Upper lobe of right lung (tissue), 1 donor: ENCODE measurements around the gene SUPT5H. TPM values are rescaled to one million over a fixed set of nuclear protein-coding genes. Genes with fewer than 3 reads are reported as not detected.
A peak's percentile ranks its signal among the peaks of the same experiment; 100 is the strongest.

Experiments used
- ATAC-seq: fragments of 200-7000 bp; cut with Tn5 transposase; one replicate; pipeline ENCODE4 v1.9.1; 2020; ENCODE audit warnings: mild to moderate bottlenecking, moderate library complexity
- DNase-seq: peaks from one replicate; pipeline ENCODE4 v3.0.0-alpha.2; 2020
- H3K27ac ChIP-seq: fragments of 200-600 bp; one replicate; pipeline ENCODE4 v1.8.0; 2022
- H3K27me3 ChIP-seq: fragments of 200-600 bp; one replicate; pipeline ENCODE4 v1.8.0; 2022; ENCODE audit warnings: mild to moderate bottlenecking
- H3K36me3 ChIP-seq: fragments of 200-600 bp; one replicate; pipeline ENCODE4 v1.8.0; 2022
- H3K4me1 ChIP-seq: fragments of 200-600 bp; one replicate; pipeline ENCODE4 v1.8.0; 2022
- H3K4me3 ChIP-seq: fragments of 200-600 bp; one replicate; pipeline ENCODE4 v1.8.0; 2022; ENCODE audit warnings: mild to moderate bottlenecking
- H3K9me3 ChIP-seq: fragments of 200-600 bp; one replicate; pipeline ENCODE4 v1.8.0; 2022
- CTCF ChIP-seq: fragments of 200-600 bp; IDR thresholded peaks from one replicate; pipeline ENCODE4 v1.8.0; 2022; ENCODE audit warnings: antibody characterized with exemption
- intact Hi-C: fragments of 100-400 bp; cut with DNase I; formaldehyde crosslinking; loops from one replicate; pipeline ENCODE4 v1.11.0; 2022
- total RNA-seq: library from RNA; stranded (reverse); fragmentation: NEBNext Ultra II Directional; extraction: Animal tissue kit (Norgen Biotek cat#: 25700); gene quantifications from one replicate; pipeline ENCODE4 v1.2.1, GENCODE V29; 2021
- donor health status: DM: no; HTN: yes; CAD: no; lungs with severe emphysema.

Gene SUPT5H
- total RNA-seq, 1 donor from 2014 or later = 98.4 TPM

GRCh38 chr19:39516270-39516669 is 70.9 kb downstream of the SUPT5H start:
- TF ChIP-seq CTCF = no peak
- ATAC-seq (peak; percentile 28), DNase-seq (no peak)
- Histone ChIP-seq H3K36me3 (no peaks in the 10 kb centered on the region), H3K27ac (no peak overlapping the region), H3K9me3 (no peaks in the 10 kb centered on the region), H3K4me1 (peaks cover 14% of the 10 kb centered on the region), H3K4me3 (no peak overlapping the region), H3K27me3 (peaks cover 64% of the 10 kb centered on the region)
- intact Hi-C loops = no loop called here

GRCh38 chr19:39517432-39517831 is 72.0 kb downstream of the SUPT5H start:
- intact Hi-C loops = no loop called here

GRCh38 chr19:39518458-39518857 is 73.1 kb downstream of the SUPT5H start:
- ATAC-seq (no peak), DNase-seq (no peak)
- H3K27ac ChIP-seq = no peak overlapping the region
- no peak overlapping the region for H3K4me3 ChIP-seq
- no peaks in the 10 kb centered on the region for H3K36me3 ChIP-seq
- H3K9me3 ChIP-seq = no peaks in the 10 kb centered on the region
- H3K27me3 ChIP-seq = peaks cover 48% of the 10 kb centered on the region
- H3K4me1 ChIP-seq = peaks cover 14% of the 10 kb centered on the region
- no peak for TF ChIP-seq CTCF
- intact Hi-C loops = no loop called here

More at GRCh38 chr19:39517432-39517831, 72.0 kb downstream of the SUPT5H start:
- Histone ChIP-seq H3K27ac (no peak overlapping the region), H3K4me3 (no peak overlapping the region), H3K36me3 (no peaks in the 10 kb centered on the region), H3K27me3 (peaks cover 59% of the 10 kb centered on the region), H3K9me3 (no peaks in the 10 kb centered on the region), H3K4me1 (peaks cover 14% of the 10 kb centered on the region)
- DNase-seq (no peak), ATAC-seq (no peak)
- no peak for TF ChIP-seq CTCF

- ATAC-seq (no peak), DNase-seq (no peak)
- Histone ChIP-seq H3K4me3 (no peak overlapping the region), H3K4me1 (peaks cover 14% of the 10 kb centered on the region), H3K36me3 (no peaks in the 10 kb centered on the region), H3K27ac (no peak overlapping the region), H3K27me3 (peaks cover 43% of the 10 kb centered on the region), H3K9me3 (no peaks in the 10 kb centered on the region)
- intact Hi-C loops = no loop called here
- TF ChIP-seq CTCF = no peak
These were observed 73.6 kb downstream of the SUPT5H start for GRCh38 chr19:39518975-39519374.

GRCh38 chr19:39520541-39521484 is 75.4 kb downstream of the SUPT5H start:
- H3K27me3 ChIP-seq = peaks cover 25% of the 10 kb centered on the region
- H3K27ac ChIP-seq = no peak overlapping the region
- H3K4me1 ChIP-seq = peaks cover 3% of the 10 kb centered on the region
- TF ChIP-seq CTCF = no peak
- DNase-seq = no peak
- H3K9me3 ChIP-seq = no peaks in the 10 kb centered on the region
- intact Hi-C loops = no loop called here
- H3K36me3 ChIP-seq = no peaks in the 10 kb centered on the region
- no peak for ATAC-seq
- H3K4me3 ChIP-seq = no peak overlapping the region
